Measurements from ENCODE around the gene PARL. TPM values are rescaled to one million over a fixed set of nuclear protein-coding genes. Genes with fewer than 3 reads are reported as not detected.
A peak's percentile ranks its signal among the peaks of the same experiment; 100 is the strongest.
"Not testable (repeated sequence)": the region's sequence is repeated elsewhere in the genome, so short reads cannot be mapped to it uniquely, and the experiment has no call there.

PARL gene
- total and polyA plus RNA-seq, 12 donors = 29.4 to 119 (median 55.6) TPM

DNA sequence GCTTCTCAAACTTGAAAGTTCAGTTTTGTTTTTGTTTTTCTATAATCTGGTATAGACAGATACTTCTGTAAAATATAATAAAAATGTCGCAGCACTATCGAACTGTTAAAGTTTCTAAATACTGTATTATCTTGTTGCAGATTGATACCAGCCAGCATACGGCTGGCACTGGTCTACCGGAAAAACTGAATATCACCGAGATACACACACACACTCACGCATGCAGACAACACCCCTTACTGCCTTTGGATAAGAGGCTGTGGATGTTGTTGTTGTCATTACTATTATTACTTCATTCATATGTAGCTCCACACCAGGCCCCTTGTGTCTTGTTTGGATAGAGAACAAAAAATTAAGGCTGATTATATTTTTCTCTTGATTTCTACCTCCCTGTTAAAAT is 91.7 kb downstream of the PARL start:
- H3K4me3 ChIP-seq = no peak overlapping the region
- intact Hi-C loops (cut with DNase I) = no loop called here
- DNase-seq = no peak
- peaks cover 0 to 26% of the 10 kb centered on the region in 2 donors for H3K36me3 ChIP-seq (replicated peaks in 1 of 2)
- WGBS, 4 donors = 91 to 95% (median 94%) methylated on average over 6 of the region's 6 CpGs
- no peaks in the 10 kb centered on the region for H3K27me3 ChIP-seq
- no peaks in the 10 kb centered on the region for H3K4me1 ChIP-seq (replicated peaks in 1 of 2)
- TF ChIP-seq POLR2A (IDR thresholded peaks at IDR 0.05) = no peak
- TF ChIP-seq, protein P1, sequence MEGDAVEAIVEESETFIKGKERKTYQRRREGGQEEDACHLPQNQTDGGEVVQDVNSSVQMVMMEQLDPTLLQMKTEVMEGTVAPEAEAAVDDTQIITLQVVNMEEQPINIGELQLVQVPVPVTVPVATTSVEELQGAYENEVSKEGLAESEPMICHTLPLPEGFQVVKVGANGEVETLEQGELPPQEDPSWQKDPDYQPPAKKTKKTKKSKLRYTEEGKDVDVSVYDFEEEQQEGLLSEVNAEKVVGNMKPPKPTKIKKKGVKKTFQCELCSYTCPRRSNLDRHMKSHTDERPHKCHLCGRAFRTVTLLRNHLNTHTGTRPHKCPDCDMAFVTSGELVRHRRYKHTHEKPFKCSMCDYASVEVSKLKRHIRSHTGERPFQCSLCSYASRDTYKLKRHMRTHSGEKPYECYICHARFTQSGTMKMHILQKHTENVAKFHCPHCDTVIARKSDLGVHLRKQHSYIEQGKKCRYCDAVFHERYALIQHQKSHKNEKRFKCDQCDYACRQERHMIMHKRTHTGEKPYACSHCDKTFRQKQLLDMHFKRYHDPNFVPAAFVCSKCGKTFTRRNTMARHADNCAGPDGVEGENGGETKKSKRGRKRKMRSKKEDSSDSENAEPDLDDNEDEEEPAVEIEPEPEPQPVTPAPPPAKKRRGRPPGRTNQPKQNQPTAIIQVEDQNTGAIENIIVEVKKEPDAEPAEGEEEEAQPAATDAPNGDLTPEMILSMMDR (IDR thresholded peaks at IDR 0.05) = no peak
- no peaks in the 10 kb centered on the region for H3K9me3 ChIP-seq (replicated peaks in 1 of 3)
- no peak overlapping the region for H3K27ac ChIP-seq

DNA sequence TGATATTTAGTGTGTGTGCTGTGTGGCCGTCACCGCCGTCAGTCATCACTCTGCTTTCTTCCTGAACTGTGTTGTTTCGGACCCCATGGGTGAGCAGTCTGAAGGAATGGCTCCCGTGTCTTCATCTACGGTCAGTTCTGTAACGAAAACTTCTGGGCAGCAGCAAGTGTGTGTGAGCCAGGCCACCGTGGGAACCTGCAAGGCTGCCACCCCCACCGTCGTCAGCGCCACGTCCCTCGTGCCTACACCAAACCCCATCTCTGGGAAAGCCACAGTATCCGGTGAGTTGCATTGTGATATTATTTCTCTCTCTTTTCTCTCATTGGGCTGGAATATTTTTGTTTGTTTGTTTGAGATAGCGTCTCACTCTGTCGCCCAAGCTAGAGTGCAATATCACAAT is 94.0 kb downstream of the PARL start:
- WGBS, 4 donors = 89 to 96% (median 93%) methylated on average over 15 to 16 of the region's 16 CpGs
- H3K4me1 ChIP-seq (replicated peaks in 1 of 2) = no peaks in the 10 kb centered on the region
- intact Hi-C loops (cut with DNase I) = no loop called here
- no peak for DNase-seq
- no peak overlapping the region for H3K4me3 ChIP-seq
- TF ChIP-seq, protein P1 (IDR thresholded peaks at IDR 0.05) = no peak
- TF ChIP-seq POLR2A (IDR thresholded peaks at IDR 0.05) = no peak
- no peaks in the 10 kb centered on the region for H3K9me3 ChIP-seq (replicated peaks in 1 of 3)
- H3K27ac ChIP-seq = no peak overlapping the region
- peaks cover 0 to 39% of the 10 kb centered on the region in 2 donors for H3K36me3 ChIP-seq (replicated peaks in 1 of 2)
- H3K27me3 ChIP-seq = no peaks in the 10 kb centered on the region

DNA sequence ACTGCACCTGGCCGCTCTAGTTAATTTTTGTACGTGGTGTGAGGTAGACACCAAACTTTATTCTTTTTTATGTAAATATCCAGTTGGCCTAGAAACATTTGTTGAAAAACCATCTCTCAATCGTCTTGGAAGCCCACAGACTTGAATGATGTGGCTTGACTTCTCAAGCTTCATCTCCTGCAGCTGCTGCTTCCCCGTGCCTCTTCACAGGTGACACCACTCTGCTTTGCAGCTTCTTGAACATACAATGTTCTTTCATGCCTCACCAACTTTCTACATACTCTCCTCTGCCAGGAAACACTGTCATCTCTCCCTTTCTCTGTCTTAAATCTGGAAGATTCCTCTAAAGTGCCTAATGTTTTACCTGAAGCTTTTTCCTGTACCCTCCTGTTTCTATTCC is 94.9 kb downstream of the PARL start:
- H3K27me3 ChIP-seq = no peaks in the 10 kb centered on the region
- TF ChIP-seq, protein P1 (IDR thresholded peaks at IDR 0.05) = no peak
- TF ChIP-seq POLR2A (IDR thresholded peaks at IDR 0.05) = no peak
- H3K9me3 ChIP-seq (replicated peaks in 1 of 3) = no peaks in the 10 kb centered on the region
- intact Hi-C loops (cut with DNase I) = no loop called here
- no peak overlapping the region for H3K27ac ChIP-seq
- H3K4me3 ChIP-seq = no peak overlapping the region
- 94 to 98% (median 96%) methylated on average over 4 of the region's 4 CpGs for WGBS, 4 donors
- peaks cover 0 to 42% of the 10 kb centered on the region in 2 donors for H3K36me3 ChIP-seq (replicated peaks in 1 of 2)
- no peak for DNase-seq
- H3K4me1 ChIP-seq (replicated peaks in 1 of 2) = no peaks in the 10 kb centered on the region

DNA sequence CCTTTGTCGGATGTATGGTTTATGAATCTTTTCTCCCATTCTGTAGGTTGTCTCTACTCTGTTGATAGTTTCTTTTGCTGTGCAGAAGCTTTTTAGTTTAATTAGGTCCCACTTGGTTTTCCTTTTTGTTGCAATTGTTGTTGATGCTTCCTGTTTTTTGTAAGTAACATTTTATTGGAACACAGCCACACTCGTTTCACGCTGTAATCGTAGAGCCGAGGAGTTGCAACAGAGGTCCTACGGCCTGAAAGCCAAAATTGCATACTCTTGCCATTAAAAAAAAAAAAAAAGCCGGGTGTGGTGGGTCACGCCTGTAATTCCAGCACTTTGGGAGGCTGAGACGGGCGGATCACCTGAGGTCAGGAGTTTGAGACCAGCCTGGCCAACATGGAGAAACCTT is 100.2 kb downstream of the PARL start:
- WGBS, 4 donors = 75 to 88% (median 77%) methylated on average over 10 of the region's 10 CpGs
- H3K27ac ChIP-seq; intact Hi-C loops (cut with DNase I); H3K9me3 ChIP-seq (replicated peaks in 1 of 3); H3K27me3 ChIP-seq; H3K4me3 ChIP-seq: not testable (repeated sequence)
- H3K36me3 ChIP-seq (replicated peaks in 1 of 2) = peaks cover 0 to 38% of the 10 kb centered on the region in 2 donors
- peak in 2 of 7 donors; percentile 26 to 39 for DNase-seq
- H3K4me1 ChIP-seq (replicated peaks in 1 of 2) = peaks cover 0 to 14% of the 10 kb centered on the region in 2 donors

DNA sequence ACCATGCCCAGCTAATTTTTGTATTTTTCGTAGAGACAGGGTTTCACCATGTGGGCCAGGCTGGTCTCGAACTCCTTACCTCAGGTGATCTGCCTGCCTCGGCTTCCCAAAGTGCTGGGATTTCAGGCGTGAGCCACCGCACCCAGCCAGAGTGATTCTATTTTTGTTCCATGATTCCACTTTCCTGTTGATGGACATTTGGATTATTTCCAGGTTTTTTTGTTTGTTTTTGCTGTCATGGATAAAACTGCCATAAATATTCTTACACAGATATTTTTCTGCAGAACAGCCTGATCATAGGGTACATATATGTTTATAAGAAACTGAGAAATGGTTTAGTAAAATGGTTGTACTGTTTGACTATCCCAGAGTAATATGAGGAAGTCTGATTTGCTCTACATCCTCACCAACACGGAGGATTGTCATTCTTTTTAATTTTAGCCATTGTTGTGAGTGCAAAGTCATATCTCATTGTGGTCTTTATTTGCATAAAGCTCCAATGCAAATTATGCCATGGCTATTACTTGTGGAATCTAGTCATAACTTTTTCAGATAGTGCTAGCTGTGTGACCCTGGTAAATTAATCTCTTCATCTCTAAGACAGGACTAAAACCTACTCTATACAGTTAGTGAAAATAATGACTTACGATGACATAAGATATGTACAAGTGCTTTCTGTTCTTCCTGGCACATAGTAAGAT is 102.0 kb downstream of the PARL start:
- Histone ChIP-seq H3K4me3 (no peak overlapping the region), H3K36me3 (replicated peaks in 1 of 2) (peaks cover 0 to 54% of the 10 kb centered on the region in 2 donors), H3K27ac (peak overlapping the region in 1 of 5 donors; percentile 4), H3K4me1 (replicated peaks in 1 of 2) (peaks cover 0 to 14% of the 10 kb centered on the region in 2 donors), H3K9me3 (replicated peaks in 1 of 3) (no peaks in the 10 kb centered on the region), H3K27me3 (no peaks in the 10 kb centered on the region)
- TF ChIP-seq, protein P1 (IDR thresholded peaks at IDR 0.05) = no peak
- TF ChIP-seq POLR2A (IDR thresholded peaks at IDR 0.05) = no peak
- 65 to 73% (median 70%) methylated on average over 7 of the region's 7 CpGs for WGBS, 4 donors
- intact Hi-C loops (cut with DNase I) = no loop called here
- DNase-seq = no peak
